H9 (cell line): ENCODE results near the gene ARHGEF1. TPM values are rescaled to one million over a fixed set of nuclear protein-coding genes. Genes with fewer than 3 reads are reported as not detected.

ENCODE experiments used
- DNase-seq: peaks from one replicate; pipeline ENCODE4 v3.0.0-alpha.2; 2017
- H2AFZ ChIP-seq: one replicate; pipeline ENCODE4 v1.6.1; 2013; ENCODE audit warnings: mild to moderate bottlenecking, low read length, control low read depth, moderate library complexity
- H2AK5ac ChIP-seq: 2 replicates; pipeline ENCODE4 v1.6.1; 2013; ENCODE audit warnings: low read length, control low read depth, mixed read lengths; ENCODE audit not compliant: insufficient read length
- H2BK120ac ChIP-seq: one replicate; pipeline ENCODE4 v1.6.1; 2013; ENCODE audit warnings: low read depth, mild to moderate bottlenecking, low read length, control low read depth, inconsistent platforms; ENCODE audit not compliant: poor library complexity, severe bottlenecking
- H2BK12ac ChIP-seq: 2 replicates; pipeline ENCODE4 v1.6.1; 2013; ENCODE audit warnings: low read length, control low read depth, mixed read lengths, low read depth; ENCODE audit not compliant: insufficient read length
- H2BK15ac ChIP-seq: 2 replicates; pipeline ENCODE4 v1.6.1; 2013; ENCODE audit warnings: low read depth, low read length, control low read depth
- H2BK20ac ChIP-seq: one replicate; pipeline ENCODE4 v1.6.1; 2013; ENCODE audit warnings: low read depth, mild to moderate bottlenecking, low read length, control low read depth, inconsistent platforms; ENCODE audit not compliant: poor library complexity, severe bottlenecking
- H2BK5ac ChIP-seq: 2 replicates; pipeline ENCODE4 v1.6.1; 2013; ENCODE audit warnings: low read length, control low read depth, mixed read lengths; ENCODE audit not compliant: insufficient read length
- H3K14ac ChIP-seq: 2 replicates; pipeline ENCODE4 v1.6.1; 2013; ENCODE audit warnings: low read length, control low read depth; ENCODE audit not compliant: insufficient read depth
- H3K18ac ChIP-seq: 2 replicates; pipeline ENCODE4 v1.6.1; 2013; ENCODE audit warnings: low read depth, mild to moderate bottlenecking, mixed read lengths, low read length, control low read depth; ENCODE audit not compliant: insufficient read length
- H3K23ac ChIP-seq: 2 replicates; pipeline ENCODE4 v1.6.1; 2013; ENCODE audit warnings: low read length, control low read depth, mixed read lengths, low read depth; ENCODE audit not compliant: insufficient read length
- H3K23me2 ChIP-seq: 2 replicates; pipeline ENCODE4 v1.6.1; 2013; ENCODE audit warnings: low read depth, mild to moderate bottlenecking, mixed read lengths, low read length, control low read depth; ENCODE audit not compliant: insufficient read length, poor library complexity, severe bottlenecking
- H3K27ac ChIP-seq: 2 replicates; pipeline ENCODE4 v1.5.1; 2013; ENCODE audit warnings: low read length, control low read depth, mixed read lengths, low read depth; ENCODE audit not compliant: insufficient read length
- H3K27me3 ChIP-seq: 2 replicates; pipeline ENCODE4 v1.6.1; 2013; ENCODE audit warnings: low read length, control low read depth, inconsistent platforms; ENCODE audit not compliant: insufficient read depth
- H3K4ac ChIP-seq: 2 replicates; pipeline ENCODE4 v1.6.1; 2013; ENCODE audit warnings: low read depth, mild to moderate bottlenecking, control low read depth, inconsistent platforms, low read length, moderate library complexity
- H3K4me1 ChIP-seq: 2 replicates; pipeline ENCODE4 v1.6.1; 2013; ENCODE audit warnings: low read length, control low read depth, inconsistent platforms; ENCODE audit not compliant: insufficient read depth
- H3K4me2 ChIP-seq: 2 replicates; pipeline ENCODE4 v1.6.1; 2013; ENCODE audit warnings: low read length, control low read depth, mixed read lengths; ENCODE audit not compliant: insufficient read length, insufficient read depth
- H3K56ac ChIP-seq: 2 replicates; pipeline ENCODE4 v1.6.1; 2013; ENCODE audit warnings: low read depth, mild to moderate bottlenecking, mixed read lengths, low read length, control low read depth; ENCODE audit not compliant: insufficient read length
- H3K79me1 ChIP-seq: 2 replicates; pipeline ENCODE4 v1.6.1; 2013; ENCODE audit warnings: low read depth, mild to moderate bottlenecking, moderate library complexity, low read length, control low read depth, inconsistent platforms; ENCODE audit not compliant: insufficient read depth, poor library complexity, severe bottlenecking
- H3K79me2 ChIP-seq: 2 replicates; pipeline ENCODE4 v1.6.1; 2013; ENCODE audit warnings: low read length, control low read depth, inconsistent platforms; ENCODE audit not compliant: insufficient read depth
- H3K9ac ChIP-seq: 2 replicates; pipeline ENCODE4 v1.6.1; 2013; ENCODE audit warnings: low read length, control low read depth, mixed read lengths; ENCODE audit not compliant: insufficient read length; ENCODE audit errors: extremely low read depth
- H3K9me3 ChIP-seq: one replicate; pipeline ENCODE4 v1.6.1; 2013; ENCODE audit warnings: low read depth, low read length, inconsistent platforms; ENCODE audit not compliant: control insufficient read depth
- H3T11ph ChIP-seq: one replicate; pipeline ENCODE4 v1.6.1; 2013; ENCODE audit warnings: mild to moderate bottlenecking, low read length, control low read depth, inconsistent platforms
- H4K20me1 ChIP-seq: one replicate; pipeline ENCODE4 v1.6.1; 2013; ENCODE audit not compliant: control insufficient read depth, insufficient read length, insufficient read depth
- H4K5ac ChIP-seq: 2 replicates; pipeline ENCODE4 v1.6.1; 2013; ENCODE audit warnings: low read depth, mild to moderate bottlenecking, mixed read lengths, low read length, control low read depth; ENCODE audit not compliant: insufficient read length
- H4K8ac ChIP-seq: replicated peaks from 2 replicates; pipeline ENCODE4 v1.6.1; 2013; ENCODE audit warnings: low read length, control low read depth, mixed read lengths, low read depth; ENCODE audit not compliant: insufficient read length
- H4K91ac ChIP-seq: 2 replicates; pipeline ENCODE4 v1.6.1; 2013; ENCODE audit warnings: low read depth, mild to moderate bottlenecking, moderate library complexity, mixed read lengths, low read length, control low read depth; ENCODE audit not compliant: insufficient read length
- H3K27ac Mint-ChIP-seq, 3 experiments: 2 replicates in 2 of 3; 3 replicates in 1 of 3; pipeline ENCODE4 v1.8.0; 2020 to 2021; ENCODE audit warnings: mixed read lengths in 3 of 3, mild to moderate bottlenecking in 1 of 3, moderate library complexity in 1 of 3
- H3K27me3 Mint-ChIP-seq: 2 replicates; pipeline ENCODE4 v1.8.0; 2021; ENCODE audit warnings: low read depth, mild to moderate bottlenecking, moderate library complexity, mixed read lengths
- H3K36me3 Mint-ChIP-seq, 3 experiments: 2 replicates in 2 of 3; 3 replicates in 1 of 3; pipeline ENCODE4 v1.8.0; 2020 to 2021; ENCODE audit warnings: low read depth in 3 of 3, mixed read lengths in 3 of 3; ENCODE audit not compliant: insufficient read depth in 1 of 3
- H3K4me1 Mint-ChIP-seq, 2 experiments: 2 replicates each; pipeline ENCODE4 v1.8.0; 2020; ENCODE audit warnings: mixed read lengths in 2 of 2
- H3K4me3 Mint-ChIP-seq, 2 experiments: 2 replicates in 1 of 2; 3 replicates in 1 of 2; pipeline ENCODE4 v1.8.0; 2020 to 2021; ENCODE audit warnings: mild to moderate bottlenecking in 2 of 2, mixed read lengths in 2 of 2, moderate library complexity in 1 of 2
- H3K9me3 Mint-ChIP-seq, 2 experiments: 2 replicates in 1 of 2; 3 replicates in 1 of 2; pipeline ENCODE4 v1.8.0; 2020; ENCODE audit warnings: mild to moderate bottlenecking in 2 of 2, mixed read lengths in 2 of 2, moderate library complexity in 1 of 2
- CTCF ChIP-seq: fragments of 200-600 bp; sonication (generic); conservative IDR thresholded peaks from 3 replicates; pipeline ENCODE4 v1.8.0; 2021; ENCODE audit warnings: antibody characterized with exemption, mild to moderate bottlenecking
- WGBS: extraction: QIAGEN DNeasy Blood & Tissue Kit; methylation state at CpG from one replicate; pipeline ENCODE4 v1.1.7; 2013; ENCODE audit warnings: missing lambda C conversion rate, low lambda C conversion rate, mixed read lengths; ENCODE audit not compliant: insufficient read length; ENCODE audit errors: extremely low coverage; 5-methylcytosine and 5-hydroxymethylcytosine counted together
- total RNA-seq: library from RNA; stranded (reverse); gene quantifications from 2 replicates; pipeline ENCODE4 v1.2.1, GENCODE V29; 2021

The ARHGEF1 gene
- total RNA-seq, 1 experiment from 2014 or later: 50.3 TPM

GRCh38 chr19:41910992-41911888 lies 28.3 kb downstream of the ARHGEF1 start:
- peak overlapping the region in 1 of 2 experiments; percentile 76; a peak in 2 of 5 replicates for H3K4me3 Mint-ChIP-seq
- H3K9me3 Mint-ChIP-seq: peaks cover 0 to 2% of the 10 kb centered on the region in 2 experiments; a peak in 1 of 5 replicates
- peaks cover 57% of the 10 kb centered on the region for H3K27me3 ChIP-seq

More at GRCh38 chr19:41910992-41911888, 28.3 kb downstream of the ARHGEF1 start:
- Histone ChIP-seq H2BK15ac (no peak overlapping the region), H3K9me3 (no peaks in the 10 kb centered on the region), H3K27ac (no peak overlapping the region), H3K14ac (no peak overlapping the region; the same call in 1 of the 2 replicates), H3K79me1 (no peaks in the 10 kb centered on the region), H3K56ac (no peak overlapping the region), H4K91ac (no peak overlapping the region), H3K4me2 (no peak overlapping the region), H3K4ac (no peak overlapping the region), H3K18ac (no peak overlapping the region), H3K4me1 (no peaks in the 10 kb centered on the region), H4K8ac (no peak overlapping the region), H2BK12ac (no peak overlapping the region), H3K23ac (no peak overlapping the region), H4K20me1 (no peaks in the 10 kb centered on the region), H3T11ph (no peak overlapping the region), H2BK120ac (no peak overlapping the region), H2AFZ (no peak overlapping the region), H3K9ac (no peak overlapping the region), H3K79me2 (no peaks in the 10 kb centered on the region), H4K5ac (no peak overlapping the region), H2BK20ac (no peak overlapping the region), H2BK5ac (no peak overlapping the region), H3K23me2 (peaks cover 5% of the 10 kb centered on the region), H2AK5ac (no peak overlapping the region)
- no peak for TF ChIP-seq CTCF
- no peak for DNase-seq
- peaks cover 6 to 19% of the 10 kb centered on the region in 2 experiments; a peak in 3 of 4 replicates for H3K4me1 Mint-ChIP-seq
- H3K27ac Mint-ChIP-seq: no peak overlapping the region; a peak in 1 of 7 replicates
- H3K27me3 Mint-ChIP-seq: peaks cover 3% of the 10 kb centered on the region
- H3K36me3 Mint-ChIP-seq: peaks cover 0 to 6% (median 2%) of the 10 kb centered on the region in 3 experiments; a peak in 3 of 7 replicates
- no CpG with 5 or more reads among the region's 13 CpGs for WGBS
